Muscle of back (tissue), 11 donors: Measurements from ENCODE around the gene BCL6B. TPM values are rescaled to one million over a fixed set of nuclear protein-coding genes. Genes with fewer than 3 reads are reported as not detected.
"Not testable (repeated sequence)": the region's sequence is repeated elsewhere in the genome, so short reads cannot be mapped to it uniquely, and the experiment has no call there.

ENCODE experiments used
- DNase-seq, 3 donors: peaks; one replicate each; pipeline versions ENCODE4 v3.0.0 to v3.0.0-alpha.2; 2013
- polyA plus RNA-seq, 10 donors: library from polyadenylated mRNA; unstranded; fragments of 120-200 nt; gene quantifications; one replicate each; pipeline ENCODE4 v1.2.1, GENCODE V29; 2013; ENCODE audit not compliant: insufficient read length in 10 of 10

Gene BCL6B
- polyA plus RNA-seq, 10 donors, result 15.5 to 25.4 (median 19.1) TPM

GRCh38 chr17:7026471-7027115 lies 3.7 kb downstream of the BCL6B start:
- no peak for DNase-seq

GRCh38 chr17:7027335-7027734 lies 4.5 kb downstream of the BCL6B start:
- no peak for DNase-seq

GRCh38 chr17:7029096-7029495 lies 6.2 kb downstream of the BCL6B start:
- DNase-seq, result no peak

- DNase-seq, result no peak
Observed at GRCh38 chr17:7029659-7030058, 6.8 kb downstream of the BCL6B start.

GRCh38 chr17:7034955-7035590 lies 12.2 kb downstream of the BCL6B start:
- DNase-seq, result no peak

GRCh38 chr17:7035591-7036368 lies 12.9 kb downstream of the BCL6B start, which contains the start of gene SLC16A13:
Gene SLC16A13 (plus strand): TSS chr17:7036015. CDS start chr17:7036383, 368 bp downstream.
- DNase-seq, result peak; percentile 88 to 94 (median 88)

- DNase-seq, result no peak
Observed at GRCh38 chr17:7038025-7038862, 15.4 kb downstream of the BCL6B start.

GRCh38 chr17:7039832-7040231 lies 17.0 kb downstream of the BCL6B start:
- no peak for DNase-seq

- peak in 1 of 3 donors; percentile 61 for DNase-seq
Observed at GRCh38 chr17:7041607-7042500, 19.0 kb downstream of the BCL6B start.

GRCh38 chr17:7042501-7043181 lies 19.8 kb downstream of the BCL6B start:
- peak in 1 of 3 donors; percentile 61 for DNase-seq

GRCh38 chr17:7043182-7043496 lies 20.3 kb downstream of the BCL6B start:
- no peak for DNase-seq

GRCh38 chr17:7043497-7044198 lies 20.8 kb downstream of the BCL6B start, which contains the start of gene SLC16A11:
Gene SLC16A11 (minus strand): TSS chr17:7044092. CDS start chr17:7043513, 579 bp downstream.
- peak in 2 of 3 donors; percentile 31 to 69 for DNase-seq

- peak; percentile 67 to 87 (median 78) for DNase-seq
Observed at GRCh38 chr17:7045492-7046126, 22.8 kb downstream of the BCL6B start.

- DNase-seq, result no peak
Observed at GRCh38 chr17:7046127-7046724, 23.4 kb downstream of the BCL6B start.

GRCh38 chr17:7046725-7047397 lies 24.0 kb downstream of the BCL6B start:
- DNase-seq, result not testable (repeated sequence)

GRCh38 chr17:7047566-7047965 lies 24.7 kb downstream of the BCL6B start:
- DNase-seq, result no peak

- no peak for DNase-seq
Observed at GRCh38 chr17:7048968-7049367, 26.1 kb downstream of the BCL6B start.

- not testable (repeated sequence) for DNase-seq
Observed at GRCh38 chr17:7050583-7050982, 27.7 kb downstream of the BCL6B start.
